ENCODE data around the gene CXCL17. TPM values are rescaled to one million over a fixed set of nuclear protein-coding genes. Genes with fewer than 3 reads are reported as not detected.
"Not testable (repeated sequence)": the region's sequence is repeated elsewhere in the genome, so short reads cannot be mapped to it uniquely, and the experiment has no call there.

CXCL17 gene
- total and polyA plus RNA-seq, 12 donors: 0.27 to 0.50 (median 0.31) TPM; not detected in 8

GRCh38 chr19:42452590-42452989 is 9.8 kb upstream of the CXCL17 start:
- intact Hi-C loops (cut with DNase I): loop anchor here (2.0 to 5.0 kb wide), 2 partner anchors 75 to 76 kb away; partner anchors contain the start of gene CEACAM1 (in 2 of the 2)
- H3K4me3 ChIP-seq: no peak overlapping the region
- H3K4me1 ChIP-seq (replicated peaks in 1 of 2): peaks cover 0 to 5% of the 10 kb centered on the region in 2 donors
- H3K9me3 ChIP-seq (replicated peaks in 1 of 3): no peaks in the 10 kb centered on the region
- no peaks in the 10 kb centered on the region for H3K27me3 ChIP-seq
- 50 to 70% (median 54%) methylated on average over 4 of the region's 4 CpGs for WGBS, 4 donors
- H3K36me3 ChIP-seq (replicated peaks in 1 of 2): no peaks in the 10 kb centered on the region
- TF ChIP-seq CTCF (IDR thresholded peaks at IDR 0.05) (no peak), POLR2A (IDR thresholded peaks at IDR 0.05) (no peak)
- H3K27ac ChIP-seq: no peak overlapping the region
- no peak for DNase-seq

- TF ChIP-seq CTCF (IDR thresholded peaks at IDR 0.05): peak; percentile 68 to 98 (median 94)
- TF ChIP-seq POLR2A (IDR thresholded peaks at IDR 0.05): no peak
- Histone ChIP-seq H3K27me3 (no peaks in the 10 kb centered on the region), H3K36me3 (replicated peaks in 1 of 2) (no peaks in the 10 kb centered on the region), H3K4me3 (no peak overlapping the region), H3K4me1 (replicated peaks in 1 of 2) (peaks cover 0 to 7% of the 10 kb centered on the region in 2 donors), H3K27ac (peak overlapping the region in 2 of 5 donors; percentile 51 to 78), H3K9me3 (replicated peaks in 1 of 3) (no peaks in the 10 kb centered on the region)
- intact Hi-C loops (cut with DNase I): loop anchor here in 1 of 2 donors (5.0 kb wide), 1 partner anchor 77 kb away; the partner anchor contains the start of gene CEACAM1
- peak; percentile 76 to 95 (median 88) for DNase-seq
- 0 to 1% (median 0%) methylated on average over 3 of the region's 3 CpGs for WGBS, 4 donors
Observed at GRCh38 chr19:42450314-42450934, 7.7 kb upstream of the CXCL17 start.

DNA sequence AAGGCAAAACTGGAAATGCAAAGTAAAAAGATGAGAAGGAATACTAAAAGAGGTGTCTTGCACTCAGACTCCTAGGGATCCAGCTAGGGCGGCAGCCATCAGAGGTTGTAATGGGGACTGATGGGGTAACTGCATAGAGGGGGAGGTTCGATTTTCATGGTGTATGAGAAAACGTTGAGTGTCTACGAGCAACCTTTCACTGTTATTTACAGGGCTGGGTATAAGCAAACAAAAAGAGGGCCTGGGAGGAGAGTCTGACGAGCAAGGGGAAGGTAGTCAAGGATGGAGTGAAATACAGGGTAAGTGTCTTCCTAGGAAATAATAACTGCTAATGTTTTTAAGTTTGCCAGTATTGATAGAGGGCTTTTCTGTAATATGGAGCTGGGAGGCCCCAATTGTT is 5.6 kb upstream of the CXCL17 start:
- H3K9me3 ChIP-seq (replicated peaks in 1 of 3); H3K4me1 ChIP-seq (replicated peaks in 1 of 2); DNase-seq; intact Hi-C loops (cut with DNase I); H3K27me3 ChIP-seq; H3K36me3 ChIP-seq (replicated peaks in 1 of 2); H3K4me3 ChIP-seq: not testable (repeated sequence)
- WGBS, 4 donors: 71 to 81% (median 78%) methylated on average over 5 of the region's 5 CpGs
- H3K27ac ChIP-seq: peak overlapping the region in 1 of 5 donors; percentile 12

- H3K27ac ChIP-seq: no peak overlapping the region
- no peaks in the 10 kb centered on the region for H3K36me3 ChIP-seq (replicated peaks in 1 of 2)
- no peak overlapping the region for H3K4me3 ChIP-seq
- H3K9me3 ChIP-seq (replicated peaks in 1 of 3): no peaks in the 10 kb centered on the region
- intact Hi-C loops (cut with DNase I): no loop called here
- WGBS, 4 donors: 89 to 91% (median 90%) methylated on average over 7 of the region's 7 CpGs
- DNase-seq: no peak
- TF ChIP-seq POLR2A (IDR thresholded peaks at IDR 0.05): no peak
- no peak for TF ChIP-seq CTCF (IDR thresholded peaks at IDR 0.05)
- H3K4me1 ChIP-seq (replicated peaks in 1 of 2): peaks cover 0 to 7% of the 10 kb centered on the region in 2 donors
- H3K27me3 ChIP-seq: no peaks in the 10 kb centered on the region
Observed at GRCh38 chr19:42445948-42446347, 3.2 kb upstream of the CXCL17 start.

DNA sequence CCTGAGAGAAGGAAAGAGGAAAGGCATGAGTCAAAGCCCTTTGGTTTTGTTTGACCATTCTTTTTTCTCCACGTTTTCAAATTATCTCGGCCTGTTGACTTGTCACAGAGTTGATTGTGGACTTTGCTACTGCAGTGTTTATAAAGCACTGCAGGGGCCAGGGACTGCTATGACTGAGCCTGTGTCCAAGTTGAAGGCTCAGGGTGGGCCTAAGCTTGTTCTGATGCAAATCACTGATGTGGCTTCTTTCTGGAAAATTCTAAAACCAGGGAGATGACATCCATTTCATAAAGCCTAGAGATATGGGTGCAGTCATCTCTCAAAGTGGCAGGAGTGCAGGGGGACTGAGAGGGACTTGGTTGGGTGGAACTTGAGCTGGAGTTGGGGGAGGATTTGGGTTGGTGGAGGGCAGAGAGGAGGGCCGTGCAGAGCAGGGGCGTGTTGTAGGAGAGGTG is 1.2 kb upstream of the CXCL17 start:
- TF ChIP-seq CTCF (IDR thresholded peaks at IDR 0.05): no peak
- TF ChIP-seq POLR2A (IDR thresholded peaks at IDR 0.05): no peak
- intact Hi-C loops (cut with DNase I): no loop called here
- H3K4me3 ChIP-seq: no peak overlapping the region
- peaks cover 0 to 15% of the 10 kb centered on the region in 2 donors for H3K4me1 ChIP-seq (replicated peaks in 1 of 2)
- no peaks in the 10 kb centered on the region for H3K9me3 ChIP-seq (replicated peaks in 1 of 3)
- DNase-seq: no peak
- WGBS, 4 donors: 74 to 90% (median 82%) methylated on average over 4 of the region's 4 CpGs
- no peaks in the 10 kb centered on the region for H3K27me3 ChIP-seq
- H3K27ac ChIP-seq: no peak overlapping the region
- no peaks in the 10 kb centered on the region for H3K36me3 ChIP-seq (replicated peaks in 1 of 2)
